Measurements from ENCODE around the gene PARN. TPM values are rescaled to one million over a fixed set of nuclear protein-coding genes. Genes with fewer than 3 reads are reported as not detected.

PARN gene
- total RNA-seq, 1 experiment from 2014 or later, result 42.5 TPM

GRCh38 chr16:14514967-14515366 is 115.1 kb downstream of the PARN start:
- Histone ChIP-seq H3K4me3 (replicated peaks in 1 of 2; ENCODE audit: low read depth in 1 of 2, low read length in 2 of 2) (no peak overlapping the region), H3K79me2 (ENCODE audit: insufficient read depth, low read length) (no peaks in the 10 kb centered on the region; the same call in 1 of the 2 replicates), H3K4me1 (ENCODE audit: control insufficient read depth in 1 of 2, insufficient read depth in 2 of 2, low read length in 2 of 2) (no peaks in the 10 kb centered on the region), H3K9ac (ENCODE audit: low read length) (no peak overlapping the region), H3K27ac (ENCODE audit: low read depth, low read length) (no peak overlapping the region), H3K9me2 (ENCODE audit: insufficient read depth) (no peaks in the 10 kb centered on the region), H4K20me1 (ENCODE audit: insufficient read depth) (no peaks in the 10 kb centered on the region), H3K9me3 (ENCODE audit: control insufficient read depth in 1 of 2, insufficient read depth in 1 of 2, low read depth in 1 of 2, low read length in 2 of 2) (no peaks in the 10 kb centered on the region), H2AFZ (ENCODE audit: low read depth, low read length, poor library complexity, severe bottlenecking) (no peak overlapping the region), H3K27me3 (ENCODE audit: insufficient read depth, low read length) (no peaks in the 10 kb centered on the region), H3K36me3 (ENCODE audit: control insufficient read depth in 1 of 2, insufficient read depth in 2 of 2, low read length in 2 of 2) (no peaks in the 10 kb centered on the region), H3K4me2 (ENCODE audit: low read length) (no peak overlapping the region)
- TF ChIP-seq SRF (IDR thresholded peaks at IDR 0.05; ENCODE audit: low read depth) (no peak), ZNF274 (IDR thresholded peaks at IDR 0.05; ENCODE audit: low read depth, low read length) (no peak), CTCF (IDR thresholded peaks at IDR 0.05 in 2 of 3, conservative IDR thresholded peaks at IDR 0.05 in 1 of 3; ENCODE audit: borderline replicate concordance in 1 of 3, insufficient read depth in 1 of 3, low read depth in 2 of 3, low read length in 2 of 3) (no peak), REST (IDR thresholded peaks at IDR 0.05; ENCODE audit: low read depth) (no peak), FOSL1 (IDR thresholded peaks at IDR 0.05; ENCODE audit: low read depth) (no peak)
- ATAC-seq (no peak), DNase-seq (ENCODE audit: low read depth, low spot score) (no peak)
- CTCF ChIA-PET, result no interaction called here
- intact Hi-C loops (cut with micrococcal nuclease), result no loop called here
- POLR2A ChIA-PET, result no interaction called here
- no TSS peak for BruUV-seq (replicated peaks)
- RAD21 ChIA-PET (ENCODE audit: low non-redundant PET in 1 of 2, low total read pairs in 2 of 2, uncharacterized antibody in 2 of 2, unreplicated experiment in 2 of 2), result no interaction called here
